Fibroblast of skin of left quadriceps (primary cell): ENCODE results near the gene CTCFL.

Experiments used
- DNase-seq, 2 experiments: peaks; one replicate each; pipeline ENCODE4 v3.0.0-alpha.2; 2013; ENCODE audit warnings: low read depth in 2 of 2

The CTCFL gene

GRCh38 chr20:57560554-57561355 is 35.8 kb upstream of the CTCFL start, which contains the start of gene PCK1:
Gene PCK1 (plus strand): TSS chr20:57561110. CDS start chr20:57561412, 302 bp downstream.
- no peak for DNase-seq

GRCh38 chr20:57559658-57560553 is 35.0 kb upstream of the CTCFL start:
- DNase-seq = no peak

- DNase-seq = no peak
Measured at GRCh38 chr20:57559289-57559634, 34.3 kb upstream of the CTCFL start.

GRCh38 chr20:57558614-57559288 is 33.8 kb upstream of the CTCFL start:
- no peak for DNase-seq

GRCh38 chr20:57557926-57558613 is 33.1 kb upstream of the CTCFL start:
- no peak for DNase-seq

- no peak for DNase-seq
Measured at GRCh38 chr20:57556980-57557274, 32.0 kb upstream of the CTCFL start.

GRCh38 chr20:57555457-57556184 is 30.7 kb upstream of the CTCFL start:
- no peak for DNase-seq

- DNase-seq = no peak
Measured at GRCh38 chr20:57553376-57554018, 28.6 kb upstream of the CTCFL start.

GRCh38 chr20:57552471-57552870 is 27.5 kb upstream of the CTCFL start:
- no peak for DNase-seq

GRCh38 chr20:57548177-57549058 is 23.5 kb upstream of the CTCFL start:
- DNase-seq = no peak

GRCh38 chr20:57546956-57547649 is 22.2 kb upstream of the CTCFL start:
- DNase-seq = no peak

GRCh38 chr20:57545927-57546662 is 21.2 kb upstream of the CTCFL start:
- DNase-seq = no peak

- no peak for DNase-seq
Measured at GRCh38 chr20:57544838-57545564, 20.1 kb upstream of the CTCFL start.

- no peak for DNase-seq
Measured at GRCh38 chr20:57543754-57544153, 18.8 kb upstream of the CTCFL start.

- no peak for DNase-seq
Measured at GRCh38 chr20:57540890-57541580, 16.1 kb upstream of the CTCFL start.

GRCh38 chr20:57539889-57540288 is 14.9 kb upstream of the CTCFL start:
- DNase-seq = no peak

GRCh38 chr20:57537822-57538221 is 12.9 kb upstream of the CTCFL start:
- DNase-seq = no peak
